ENCODE measurements around the gene SLC26A11. TPM values are rescaled to one million over a fixed set of nuclear protein-coding genes. Genes with fewer than 3 reads are reported as not detected.

SLC26A11 gene
- total RNA-seq, 1 experiment from 2014 or later, result 17.7 TPM

DNA sequence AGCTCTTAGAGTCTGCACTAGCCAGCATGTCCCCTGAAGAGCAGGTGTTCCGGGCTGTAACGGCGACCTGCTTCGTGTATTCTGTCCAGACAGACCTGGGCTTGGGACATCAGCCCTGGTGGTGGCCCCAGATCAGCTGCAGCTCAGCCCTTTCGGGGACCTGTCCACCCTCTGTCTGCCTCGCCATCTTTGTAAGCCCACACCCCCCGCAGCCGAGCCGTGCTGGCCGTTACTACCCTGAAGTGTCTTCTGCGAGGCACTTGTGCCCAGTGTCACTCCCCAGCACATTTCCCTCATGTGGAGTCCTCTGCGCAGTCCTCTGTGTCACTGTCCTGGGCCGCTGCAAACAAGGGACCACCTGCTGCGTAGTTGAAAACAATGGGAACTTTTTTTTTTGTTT, 40.0 kb upstream of the SLC26A11 start:
- Histone ChIP-seq H3K9ac (ENCODE audit: low read length) (no peak overlapping the region), H2AFZ (ENCODE audit: low read depth, low read length, poor library complexity, severe bottlenecking) (no peak overlapping the region), H3K4me1 (ENCODE audit: control insufficient read depth in 1 of 2, insufficient read depth in 2 of 2, low read length in 2 of 2) (peaks cover 5 to 6% of the 10 kb centered on the region in 2 experiments), H3K79me2 (ENCODE audit: insufficient read depth, low read length) (no peaks in the 10 kb centered on the region), H3K4me2 (ENCODE audit: low read length) (no peak overlapping the region), H3K36me3 (ENCODE audit: control insufficient read depth in 1 of 2, insufficient read depth in 2 of 2, low read length in 2 of 2) (no peaks in the 10 kb centered on the region), H3K4me3 (replicated peaks in 1 of 2; ENCODE audit: low read depth in 1 of 2, low read length in 2 of 2) (no peak overlapping the region), H3K9me3 (ENCODE audit: control insufficient read depth in 1 of 2, insufficient read depth in 1 of 2, low read depth in 1 of 2, low read length in 2 of 2) (no peaks in the 10 kb centered on the region), H3K27me3 (ENCODE audit: insufficient read depth, low read length) (no peaks in the 10 kb centered on the region), H3K9me2 (ENCODE audit: insufficient read depth) (no peaks in the 10 kb centered on the region), H3K27ac (ENCODE audit: low read depth, low read length) (no peak overlapping the region), H4K20me1 (ENCODE audit: insufficient read depth) (no peaks in the 10 kb centered on the region)
- ATAC-seq (no peak), DNase-seq (ENCODE audit: low read depth, low spot score) (no peak)
- BruUV-seq (replicated peaks), result no TSS peak
- intact Hi-C loops (cut with micrococcal nuclease), result no loop called here
- CTCF ChIA-PET, result no interaction called here
- TF ChIP-seq, protein P1, sequence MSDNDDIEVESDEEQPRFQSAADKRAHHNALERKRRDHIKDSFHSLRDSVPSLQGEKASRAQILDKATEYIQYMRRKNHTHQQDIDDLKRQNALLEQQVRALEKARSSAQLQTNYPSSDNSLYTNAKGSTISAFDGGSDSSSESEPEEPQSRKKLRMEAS (IDR thresholded peaks at IDR 0.05), result no peak
- TF ChIP-seq CEBPB (IDR thresholded peaks at IDR 0.05; ENCODE audit: low read depth) (no peak), JUND (IDR thresholded peaks at IDR 0.05) (no peak), FOSL1 (IDR thresholded peaks at IDR 0.05; ENCODE audit: low read depth) (no peak), TCF7L2 (IDR thresholded peaks at IDR 0.05; ENCODE audit: borderline replicate concordance, extremely low read depth, insufficient read depth, insufficient read length) (no peak), YY1 (IDR thresholded peaks at IDR 0.05; ENCODE audit: extremely low read depth, insufficient replicate concordance, low read depth, low read length) (no peak), SP1 (IDR thresholded peaks at IDR 0.05; ENCODE audit: low read depth) (no peak), EZH2 (IDR thresholded peaks at IDR 0.05) (no peak), SIN3A (IDR thresholded peaks at IDR 0.05; ENCODE audit: low read depth) (no peak), ELF1 (IDR thresholded peaks at IDR 0.05; ENCODE audit: borderline replicate concordance, low read depth) (no peak), RAD21 (IDR thresholded peaks at IDR 0.05; ENCODE audit: low read depth) (no peak), EGR1 (IDR thresholded peaks at IDR 0.05; ENCODE audit: low read depth) (no peak), EZH2phosphoT487 (IDR thresholded peaks at IDR 0.05; ENCODE audit: borderline replicate concordance) (no peak), CBX3 (IDR thresholded peaks at IDR 0.05; ENCODE audit: low read depth) (no peak), ZNF274 (IDR thresholded peaks at IDR 0.05; ENCODE audit: low read depth, low read length) (no peak), POLR2AphosphoS5 (IDR thresholded peaks at IDR 0.05; ENCODE audit: low read depth, low read length) (no peak), POLR2A (IDR thresholded peaks at IDR 0.05; ENCODE audit: borderline replicate concordance, extremely low read depth, insufficient read depth, insufficient read length) (no peak)
- TF ChIP-seq, protein P2, sequence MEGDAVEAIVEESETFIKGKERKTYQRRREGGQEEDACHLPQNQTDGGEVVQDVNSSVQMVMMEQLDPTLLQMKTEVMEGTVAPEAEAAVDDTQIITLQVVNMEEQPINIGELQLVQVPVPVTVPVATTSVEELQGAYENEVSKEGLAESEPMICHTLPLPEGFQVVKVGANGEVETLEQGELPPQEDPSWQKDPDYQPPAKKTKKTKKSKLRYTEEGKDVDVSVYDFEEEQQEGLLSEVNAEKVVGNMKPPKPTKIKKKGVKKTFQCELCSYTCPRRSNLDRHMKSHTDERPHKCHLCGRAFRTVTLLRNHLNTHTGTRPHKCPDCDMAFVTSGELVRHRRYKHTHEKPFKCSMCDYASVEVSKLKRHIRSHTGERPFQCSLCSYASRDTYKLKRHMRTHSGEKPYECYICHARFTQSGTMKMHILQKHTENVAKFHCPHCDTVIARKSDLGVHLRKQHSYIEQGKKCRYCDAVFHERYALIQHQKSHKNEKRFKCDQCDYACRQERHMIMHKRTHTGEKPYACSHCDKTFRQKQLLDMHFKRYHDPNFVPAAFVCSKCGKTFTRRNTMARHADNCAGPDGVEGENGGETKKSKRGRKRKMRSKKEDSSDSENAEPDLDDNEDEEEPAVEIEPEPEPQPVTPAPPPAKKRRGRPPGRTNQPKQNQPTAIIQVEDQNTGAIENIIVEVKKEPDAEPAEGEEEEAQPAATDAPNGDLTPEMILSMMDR (IDR thresholded peaks at IDR 0.05 in 2 of 3, conservative IDR thresholded peaks at IDR 0.05 in 1 of 3; ENCODE audit: borderline replicate concordance in 1 of 3, insufficient read depth in 1 of 3, low read depth in 2 of 3, low read length in 2 of 3), result no peak
- TF ChIP-seq, protein P3, sequence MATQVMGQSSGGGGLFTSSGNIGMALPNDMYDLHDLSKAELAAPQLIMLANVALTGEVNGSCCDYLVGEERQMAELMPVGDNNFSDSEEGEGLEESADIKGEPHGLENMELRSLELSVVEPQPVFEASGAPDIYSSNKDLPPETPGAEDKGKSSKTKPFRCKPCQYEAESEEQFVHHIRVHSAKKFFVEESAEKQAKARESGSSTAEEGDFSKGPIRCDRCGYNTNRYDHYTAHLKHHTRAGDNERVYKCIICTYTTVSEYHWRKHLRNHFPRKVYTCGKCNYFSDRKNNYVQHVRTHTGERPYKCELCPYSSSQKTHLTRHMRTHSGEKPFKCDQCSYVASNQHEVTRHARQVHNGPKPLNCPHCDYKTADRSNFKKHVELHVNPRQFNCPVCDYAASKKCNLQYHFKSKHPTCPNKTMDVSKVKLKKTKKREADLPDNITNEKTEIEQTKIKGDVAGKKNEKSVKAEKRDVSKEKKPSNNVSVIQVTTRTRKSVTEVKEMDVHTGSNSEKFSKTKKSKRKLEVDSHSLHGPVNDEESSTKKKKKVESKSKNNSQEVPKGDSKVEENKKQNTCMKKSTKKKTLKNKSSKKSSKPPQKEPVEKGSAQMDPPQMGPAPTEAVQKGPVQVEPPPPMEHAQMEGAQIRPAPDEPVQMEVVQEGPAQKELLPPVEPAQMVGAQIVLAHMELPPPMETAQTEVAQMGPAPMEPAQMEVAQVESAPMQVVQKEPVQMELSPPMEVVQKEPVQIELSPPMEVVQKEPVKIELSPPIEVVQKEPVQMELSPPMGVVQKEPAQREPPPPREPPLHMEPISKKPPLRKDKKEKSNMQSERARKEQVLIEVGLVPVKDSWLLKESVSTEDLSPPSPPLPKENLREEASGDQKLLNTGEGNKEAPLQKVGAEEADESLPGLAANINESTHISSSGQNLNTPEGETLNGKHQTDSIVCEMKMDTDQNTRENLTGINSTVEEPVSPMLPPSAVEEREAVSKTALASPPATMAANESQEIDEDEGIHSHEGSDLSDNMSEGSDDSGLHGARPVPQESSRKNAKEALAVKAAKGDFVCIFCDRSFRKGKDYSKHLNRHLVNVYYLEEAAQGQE (IDR thresholded peaks at IDR 0.05; ENCODE audit: low read depth), result no peak
- TF ChIP-seq, protein P4, sequence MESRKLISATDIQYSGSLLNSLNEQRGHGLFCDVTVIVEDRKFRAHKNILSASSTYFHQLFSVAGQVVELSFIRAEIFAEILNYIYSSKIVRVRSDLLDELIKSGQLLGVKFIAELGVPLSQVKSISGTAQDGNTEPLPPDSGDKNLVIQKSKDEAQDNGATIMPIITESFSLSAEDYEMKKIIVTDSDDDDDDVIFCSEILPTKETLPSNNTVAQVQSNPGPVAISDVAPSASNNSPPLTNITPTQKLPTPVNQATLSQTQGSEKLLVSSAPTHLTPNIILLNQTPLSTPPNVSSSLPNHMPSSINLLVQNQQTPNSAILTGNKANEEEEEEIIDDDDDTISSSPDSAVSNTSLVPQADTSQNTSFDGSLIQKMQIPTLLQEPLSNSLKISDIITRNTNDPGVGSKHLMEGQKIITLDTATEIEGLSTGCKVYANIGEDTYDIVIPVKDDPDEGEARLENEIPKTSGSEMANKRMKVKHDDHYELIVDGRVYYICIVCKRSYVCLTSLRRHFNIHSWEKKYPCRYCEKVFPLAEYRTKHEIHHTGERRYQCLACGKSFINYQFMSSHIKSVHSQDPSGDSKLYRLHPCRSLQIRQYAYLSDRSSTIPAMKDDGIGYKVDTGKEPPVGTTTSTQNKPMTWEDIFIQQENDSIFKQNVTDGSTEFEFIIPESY (IDR thresholded peaks at IDR 0.05; ENCODE audit: extremely low read depth, insufficient replicate concordance, low read length), result no peak
- POLR2A ChIA-PET, result no interaction called here
- RAD21 ChIA-PET (ENCODE audit: low non-redundant PET in 1 of 2, low total read pairs in 2 of 2, uncharacterized antibody in 2 of 2, unreplicated experiment in 2 of 2), result no interaction called here

Data from HCT116 (cell line).